ENCODE data around the gene AP2B1.

DNA sequence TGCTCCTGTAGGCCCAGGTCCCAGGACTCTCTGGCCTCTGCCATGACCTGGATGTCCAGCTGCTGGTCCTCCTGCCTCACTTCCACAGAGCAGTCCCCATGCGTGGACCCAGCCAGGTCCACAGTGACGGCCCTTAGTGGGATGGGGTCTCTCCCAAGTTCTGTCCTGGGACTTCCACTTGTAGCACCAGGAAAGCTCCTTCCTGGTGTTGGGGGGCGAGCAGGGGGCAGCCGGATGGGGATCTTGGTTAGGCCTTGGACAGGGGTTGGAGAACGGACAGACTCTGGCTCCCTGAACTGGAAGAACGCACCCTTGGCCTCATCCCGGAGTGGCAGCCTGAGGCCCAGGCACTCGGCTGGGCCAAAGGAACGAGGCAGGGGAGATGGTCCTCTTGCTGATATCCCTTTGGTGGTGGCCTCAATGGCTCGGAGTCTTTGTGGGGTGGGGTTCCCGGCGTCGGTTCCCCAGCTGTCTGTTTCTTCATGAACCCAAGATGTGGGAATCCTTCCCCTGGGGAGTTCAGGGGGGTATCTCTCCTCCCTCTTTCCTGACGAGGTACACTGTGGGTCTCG is 158.7 kb downstream of the AP2B1 start:
- TF ChIP-seq SIN3A (IDR thresholded peaks at IDR 0.05; ENCODE audit: borderline replicate concordance, low read depth, low read length) (no peak), RAD21 (IDR thresholded peaks at IDR 0.05; ENCODE audit: low read length) (no peak), ELF1 (IDR thresholded peaks at IDR 0.05) (no peak), TAF1 (IDR thresholded peaks at IDR 0.05; ENCODE audit: borderline replicate concordance, low read depth, low read length) (no peak), CHD2 (IDR thresholded peaks at IDR 0.05; ENCODE audit: low read length, partially characterized antibody) (no peak), SMC3 (IDR thresholded peaks at IDR 0.05; ENCODE audit: low read depth, low read length) (no peak), RFX5 (IDR thresholded peaks at IDR 0.05; ENCODE audit: low read length) (no peak), GABPA (IDR thresholded peaks at IDR 0.05; ENCODE audit: low read depth) (no peak), EZH2phosphoT487 (IDR thresholded peaks at IDR 0.05; ENCODE audit: borderline replicate concordance, low read depth) (no peak), MEF2A (IDR thresholded peaks at IDR 0.05; ENCODE audit: borderline replicate concordance, low read depth) (no peak)
- TF ChIP-seq, protein P1, sequence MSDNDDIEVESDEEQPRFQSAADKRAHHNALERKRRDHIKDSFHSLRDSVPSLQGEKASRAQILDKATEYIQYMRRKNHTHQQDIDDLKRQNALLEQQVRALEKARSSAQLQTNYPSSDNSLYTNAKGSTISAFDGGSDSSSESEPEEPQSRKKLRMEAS (IDR thresholded peaks at IDR 0.05; ENCODE audit: low read depth), result no peak
- TF ChIP-seq, protein P2, sequence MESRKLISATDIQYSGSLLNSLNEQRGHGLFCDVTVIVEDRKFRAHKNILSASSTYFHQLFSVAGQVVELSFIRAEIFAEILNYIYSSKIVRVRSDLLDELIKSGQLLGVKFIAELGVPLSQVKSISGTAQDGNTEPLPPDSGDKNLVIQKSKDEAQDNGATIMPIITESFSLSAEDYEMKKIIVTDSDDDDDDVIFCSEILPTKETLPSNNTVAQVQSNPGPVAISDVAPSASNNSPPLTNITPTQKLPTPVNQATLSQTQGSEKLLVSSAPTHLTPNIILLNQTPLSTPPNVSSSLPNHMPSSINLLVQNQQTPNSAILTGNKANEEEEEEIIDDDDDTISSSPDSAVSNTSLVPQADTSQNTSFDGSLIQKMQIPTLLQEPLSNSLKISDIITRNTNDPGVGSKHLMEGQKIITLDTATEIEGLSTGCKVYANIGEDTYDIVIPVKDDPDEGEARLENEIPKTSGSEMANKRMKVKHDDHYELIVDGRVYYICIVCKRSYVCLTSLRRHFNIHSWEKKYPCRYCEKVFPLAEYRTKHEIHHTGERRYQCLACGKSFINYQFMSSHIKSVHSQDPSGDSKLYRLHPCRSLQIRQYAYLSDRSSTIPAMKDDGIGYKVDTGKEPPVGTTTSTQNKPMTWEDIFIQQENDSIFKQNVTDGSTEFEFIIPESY (IDR thresholded peaks at IDR 0.05; ENCODE audit: borderline replicate concordance, low read depth), result no peak
- TF ChIP-seq, protein P3, sequence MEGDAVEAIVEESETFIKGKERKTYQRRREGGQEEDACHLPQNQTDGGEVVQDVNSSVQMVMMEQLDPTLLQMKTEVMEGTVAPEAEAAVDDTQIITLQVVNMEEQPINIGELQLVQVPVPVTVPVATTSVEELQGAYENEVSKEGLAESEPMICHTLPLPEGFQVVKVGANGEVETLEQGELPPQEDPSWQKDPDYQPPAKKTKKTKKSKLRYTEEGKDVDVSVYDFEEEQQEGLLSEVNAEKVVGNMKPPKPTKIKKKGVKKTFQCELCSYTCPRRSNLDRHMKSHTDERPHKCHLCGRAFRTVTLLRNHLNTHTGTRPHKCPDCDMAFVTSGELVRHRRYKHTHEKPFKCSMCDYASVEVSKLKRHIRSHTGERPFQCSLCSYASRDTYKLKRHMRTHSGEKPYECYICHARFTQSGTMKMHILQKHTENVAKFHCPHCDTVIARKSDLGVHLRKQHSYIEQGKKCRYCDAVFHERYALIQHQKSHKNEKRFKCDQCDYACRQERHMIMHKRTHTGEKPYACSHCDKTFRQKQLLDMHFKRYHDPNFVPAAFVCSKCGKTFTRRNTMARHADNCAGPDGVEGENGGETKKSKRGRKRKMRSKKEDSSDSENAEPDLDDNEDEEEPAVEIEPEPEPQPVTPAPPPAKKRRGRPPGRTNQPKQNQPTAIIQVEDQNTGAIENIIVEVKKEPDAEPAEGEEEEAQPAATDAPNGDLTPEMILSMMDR (IDR thresholded peaks at IDR 0.05), result no peak
- TF ChIP-seq, protein P4, sequence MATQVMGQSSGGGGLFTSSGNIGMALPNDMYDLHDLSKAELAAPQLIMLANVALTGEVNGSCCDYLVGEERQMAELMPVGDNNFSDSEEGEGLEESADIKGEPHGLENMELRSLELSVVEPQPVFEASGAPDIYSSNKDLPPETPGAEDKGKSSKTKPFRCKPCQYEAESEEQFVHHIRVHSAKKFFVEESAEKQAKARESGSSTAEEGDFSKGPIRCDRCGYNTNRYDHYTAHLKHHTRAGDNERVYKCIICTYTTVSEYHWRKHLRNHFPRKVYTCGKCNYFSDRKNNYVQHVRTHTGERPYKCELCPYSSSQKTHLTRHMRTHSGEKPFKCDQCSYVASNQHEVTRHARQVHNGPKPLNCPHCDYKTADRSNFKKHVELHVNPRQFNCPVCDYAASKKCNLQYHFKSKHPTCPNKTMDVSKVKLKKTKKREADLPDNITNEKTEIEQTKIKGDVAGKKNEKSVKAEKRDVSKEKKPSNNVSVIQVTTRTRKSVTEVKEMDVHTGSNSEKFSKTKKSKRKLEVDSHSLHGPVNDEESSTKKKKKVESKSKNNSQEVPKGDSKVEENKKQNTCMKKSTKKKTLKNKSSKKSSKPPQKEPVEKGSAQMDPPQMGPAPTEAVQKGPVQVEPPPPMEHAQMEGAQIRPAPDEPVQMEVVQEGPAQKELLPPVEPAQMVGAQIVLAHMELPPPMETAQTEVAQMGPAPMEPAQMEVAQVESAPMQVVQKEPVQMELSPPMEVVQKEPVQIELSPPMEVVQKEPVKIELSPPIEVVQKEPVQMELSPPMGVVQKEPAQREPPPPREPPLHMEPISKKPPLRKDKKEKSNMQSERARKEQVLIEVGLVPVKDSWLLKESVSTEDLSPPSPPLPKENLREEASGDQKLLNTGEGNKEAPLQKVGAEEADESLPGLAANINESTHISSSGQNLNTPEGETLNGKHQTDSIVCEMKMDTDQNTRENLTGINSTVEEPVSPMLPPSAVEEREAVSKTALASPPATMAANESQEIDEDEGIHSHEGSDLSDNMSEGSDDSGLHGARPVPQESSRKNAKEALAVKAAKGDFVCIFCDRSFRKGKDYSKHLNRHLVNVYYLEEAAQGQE (IDR thresholded peaks at IDR 0.05; ENCODE audit: low read depth, low read length), result no peak
